Erythroblast (primary cell): ENCODE results near the gene NLRC4.

ENCODE experiments used
- GATA1 ChIP-seq: IDR thresholded peaks from 2 replicates; pipeline ENCODE4 v1.6.1; 2011; ENCODE audit warnings: low read depth, mild to moderate bottlenecking, control low read depth, low read length, moderate library complexity
- POLR2A ChIP-seq: IDR thresholded peaks from 2 replicates; pipeline ENCODE4 v1.6.1; 2011; ENCODE audit warnings: mild to moderate bottlenecking, low read length

DNA sequence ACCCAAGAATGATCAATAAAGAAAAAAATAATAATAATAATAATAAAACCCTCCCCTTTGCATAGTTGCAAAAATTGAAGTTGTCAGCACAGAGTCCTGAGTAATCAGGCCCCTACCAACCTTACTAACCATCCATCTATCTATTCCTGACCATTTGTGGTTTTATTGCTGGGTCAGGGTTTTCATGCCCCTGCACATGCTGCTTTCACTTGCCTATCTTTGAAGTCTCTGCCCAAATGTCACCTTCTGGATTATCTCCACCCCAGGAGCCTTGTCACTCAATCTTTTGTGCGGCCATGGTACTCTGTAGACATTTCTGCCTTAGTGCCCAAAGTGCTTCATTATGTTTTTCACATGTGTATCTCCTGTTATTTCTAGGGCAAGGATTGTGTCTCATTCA, 63.9 kb downstream of the NLRC4 start:
- TF ChIP-seq POLR2A, result no peak
- TF ChIP-seq GATA1, result no peak
